Keratinocyte (primary cell): ENCODE data around the gene PEX5L.

Experiments
- EZH2 ChIP-seq: IDR thresholded peaks from one replicate; pipeline ENCODE4 v1.6.1; 2012; ENCODE audit warnings: inconsistent platforms, mild to moderate bottlenecking, low read length, moderate library complexity
- TF ChIP-seq, protein P1 (sequence below), 3 experiments: IDR thresholded peaks in 1 of 3; conservative IDR thresholded peaks in 1 of 3; optimal IDR thresholded peaks in 1 of 3; 2 replicates in 2 of 3; 3 replicates in 1 of 3; pipeline versions ENCODE3 to v1.5.1; 2011; ENCODE audit warnings: low read length in 3 of 3, mild to moderate bottlenecking in 3 of 3, moderate library complexity in 2 of 3, control low read depth in 1 of 3, inconsistent platforms in 1 of 3; ENCODE audit not compliant: insufficient read depth in 2 of 3; ENCODE audit errors: extremely low read depth in 1 of 3

- TF ChIP-seq, protein P1, sequence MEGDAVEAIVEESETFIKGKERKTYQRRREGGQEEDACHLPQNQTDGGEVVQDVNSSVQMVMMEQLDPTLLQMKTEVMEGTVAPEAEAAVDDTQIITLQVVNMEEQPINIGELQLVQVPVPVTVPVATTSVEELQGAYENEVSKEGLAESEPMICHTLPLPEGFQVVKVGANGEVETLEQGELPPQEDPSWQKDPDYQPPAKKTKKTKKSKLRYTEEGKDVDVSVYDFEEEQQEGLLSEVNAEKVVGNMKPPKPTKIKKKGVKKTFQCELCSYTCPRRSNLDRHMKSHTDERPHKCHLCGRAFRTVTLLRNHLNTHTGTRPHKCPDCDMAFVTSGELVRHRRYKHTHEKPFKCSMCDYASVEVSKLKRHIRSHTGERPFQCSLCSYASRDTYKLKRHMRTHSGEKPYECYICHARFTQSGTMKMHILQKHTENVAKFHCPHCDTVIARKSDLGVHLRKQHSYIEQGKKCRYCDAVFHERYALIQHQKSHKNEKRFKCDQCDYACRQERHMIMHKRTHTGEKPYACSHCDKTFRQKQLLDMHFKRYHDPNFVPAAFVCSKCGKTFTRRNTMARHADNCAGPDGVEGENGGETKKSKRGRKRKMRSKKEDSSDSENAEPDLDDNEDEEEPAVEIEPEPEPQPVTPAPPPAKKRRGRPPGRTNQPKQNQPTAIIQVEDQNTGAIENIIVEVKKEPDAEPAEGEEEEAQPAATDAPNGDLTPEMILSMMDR (optimal IDR thresholded peaks at IDR 0.05 in 1 of 3, IDR thresholded peaks at IDR 0.05 in 1 of 3, conservative IDR thresholded peaks at IDR 0.05 in 1 of 3; ENCODE audit: extremely low read depth in 1 of 3, insufficient read depth in 2 of 3, low read length in 3 of 3): no peak
- no peak for TF ChIP-seq EZH2
These were observed 211.1 kb downstream of the PEX5L start for GRCh38 chr3:179825527-179826246.
